ENCODE data around the gene NKX2-4. TPM values are rescaled to one million over a fixed set of nuclear protein-coding genes. Genes with fewer than 3 reads are reported as not detected.

Gene NKX2-4
- total and polyA plus RNA-seq, 2 donors (not counting 1 experiment from before 2014, with no cell fraction given): not detected

DNA sequence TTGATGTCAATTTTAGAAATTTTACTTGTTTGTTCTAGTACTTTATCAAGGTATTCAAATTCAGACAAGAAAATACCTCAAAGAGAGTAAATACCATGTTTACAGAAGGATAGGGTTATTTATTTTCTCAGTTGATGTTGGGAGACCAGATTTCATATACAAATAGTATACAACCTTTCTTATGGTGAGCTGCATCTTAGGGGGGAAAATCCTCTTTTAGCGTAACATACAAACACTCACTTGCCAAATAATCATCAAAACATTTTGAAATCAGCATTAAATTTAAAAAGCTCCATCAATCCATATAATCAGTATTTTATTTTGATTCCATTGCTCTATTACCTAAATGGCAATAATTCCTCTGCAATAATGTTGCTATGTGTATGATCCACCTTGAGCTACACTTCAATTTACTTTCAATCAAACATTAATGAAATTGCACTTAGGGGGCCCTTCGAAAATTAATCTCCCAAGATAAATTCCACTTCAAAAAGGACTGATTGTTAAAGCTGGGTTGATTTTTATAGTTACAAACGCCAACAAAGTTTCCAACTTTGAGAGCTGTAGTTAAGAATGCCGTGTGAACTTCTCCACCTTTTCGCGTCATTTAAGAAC is 2.2 kb downstream of the NKX2-4 start:
- no peaks in the 10 kb centered on the region for H3K9me3 Mint-ChIP-seq (ENCODE audit: insufficient read depth)
- H3K9me3 ChIP-seq (ENCODE audit: control extremely low read depth in 1 of 3, control insufficient read depth in 2 of 3, insufficient read depth in 1 of 3, low read length in 2 of 3): peaks cover 2 to 9% (median 8%) of the 10 kb centered on the region in 3 donors
- H3K4me1 Mint-ChIP-seq: peaks cover 21% of the 10 kb centered on the region
- peak overlapping the region; percentile 66 for H3K4me2 ChIP-seq (replicated peaks; ENCODE audit: low read depth, low read length, poor library complexity, severe bottlenecking)
- no peaks in the 10 kb centered on the region for H3K79me2 ChIP-seq (ENCODE audit: control insufficient read depth, insufficient read depth, low read length)
- peaks cover 12 to 30% of the 10 kb centered on the region in 2 donors for H3K4me1 ChIP-seq (ENCODE audit: control insufficient read depth in 2 of 2, insufficient read depth in 2 of 2, low read length in 2 of 2)
- ChIA-PET CTCF (interaction anchor here (1.3 kb wide), 1 partner anchor 159 kb away, joined by 3 read pairs; no protein-coding TSS in a partner anchor), POLR2A (no interaction called here)
- H3K27ac Mint-ChIP-seq: no peak overlapping the region
- H3K27ac ChIP-seq (ENCODE audit: low read length in 2 of 2): no peak overlapping the region
- H3K4me3 ChIP-seq (ENCODE audit: control extremely low read depth in 1 of 5, extremely low read depth in 1 of 5, insufficient read depth in 1 of 5, low read depth in 2 of 5, low read length in 4 of 5): no peak overlapping the region
- no peak for DNase-seq
- 38% methylated on average over 2 of the region's 6 CpGs for WGBS (ENCODE audit: insufficient coverage)
- H4K20me1 ChIP-seq (ENCODE audit: control insufficient read depth, insufficient read depth, low read length, poor library complexity, severe bottlenecking): no peaks in the 10 kb centered on the region
- TF ChIP-seq, protein P1, sequence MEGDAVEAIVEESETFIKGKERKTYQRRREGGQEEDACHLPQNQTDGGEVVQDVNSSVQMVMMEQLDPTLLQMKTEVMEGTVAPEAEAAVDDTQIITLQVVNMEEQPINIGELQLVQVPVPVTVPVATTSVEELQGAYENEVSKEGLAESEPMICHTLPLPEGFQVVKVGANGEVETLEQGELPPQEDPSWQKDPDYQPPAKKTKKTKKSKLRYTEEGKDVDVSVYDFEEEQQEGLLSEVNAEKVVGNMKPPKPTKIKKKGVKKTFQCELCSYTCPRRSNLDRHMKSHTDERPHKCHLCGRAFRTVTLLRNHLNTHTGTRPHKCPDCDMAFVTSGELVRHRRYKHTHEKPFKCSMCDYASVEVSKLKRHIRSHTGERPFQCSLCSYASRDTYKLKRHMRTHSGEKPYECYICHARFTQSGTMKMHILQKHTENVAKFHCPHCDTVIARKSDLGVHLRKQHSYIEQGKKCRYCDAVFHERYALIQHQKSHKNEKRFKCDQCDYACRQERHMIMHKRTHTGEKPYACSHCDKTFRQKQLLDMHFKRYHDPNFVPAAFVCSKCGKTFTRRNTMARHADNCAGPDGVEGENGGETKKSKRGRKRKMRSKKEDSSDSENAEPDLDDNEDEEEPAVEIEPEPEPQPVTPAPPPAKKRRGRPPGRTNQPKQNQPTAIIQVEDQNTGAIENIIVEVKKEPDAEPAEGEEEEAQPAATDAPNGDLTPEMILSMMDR (IDR thresholded peaks at IDR 0.05): no peak
- peak; percentile 86 for TF ChIP-seq EZH2 (IDR thresholded peaks at IDR 0.05; ENCODE audit: borderline replicate concordance, insufficient read depth, low read depth, low read length, poor library complexity, severe bottlenecking)
- H3K27me3 ChIP-seq (replicated peaks in 1 of 4; ENCODE audit: control extremely low read depth in 1 of 4, control insufficient read depth in 3 of 4, insufficient read depth in 4 of 4, low read length in 3 of 4): peaks cover 6 to 64% (median 47%) of the 10 kb centered on the region in 4 experiments
- ATAC-seq (ENCODE audit: low read depth): no peak
- H3K36me3 ChIP-seq (replicated peaks in 1 of 2; ENCODE audit: control extremely low read depth in 1 of 2, control insufficient read depth in 1 of 2, extremely low read depth in 1 of 2, insufficient read depth in 2 of 2, low read length in 1 of 2): peaks cover under 1 to 3% of the 10 kb centered on the region in 2 experiments
- H2AFZ ChIP-seq (ENCODE audit: insufficient read depth, low read depth, low read length, poor library complexity, severe bottlenecking): no peak overlapping the region
- no peak overlapping the region for H3K9ac ChIP-seq (ENCODE audit: low read length)
- peaks cover 56% of the 10 kb centered on the region for H3K27me3 Mint-ChIP-seq
- peak overlapping the region; percentile 63 for H3K4me3 Mint-ChIP-seq
- intact Hi-C loops (cut with micrococcal nuclease): loop anchor here (5.0 to 10.0 kb wide), 2 partner anchors 90 to 112 kb away; partner anchors contain the start of gene XRN2

DNA sequence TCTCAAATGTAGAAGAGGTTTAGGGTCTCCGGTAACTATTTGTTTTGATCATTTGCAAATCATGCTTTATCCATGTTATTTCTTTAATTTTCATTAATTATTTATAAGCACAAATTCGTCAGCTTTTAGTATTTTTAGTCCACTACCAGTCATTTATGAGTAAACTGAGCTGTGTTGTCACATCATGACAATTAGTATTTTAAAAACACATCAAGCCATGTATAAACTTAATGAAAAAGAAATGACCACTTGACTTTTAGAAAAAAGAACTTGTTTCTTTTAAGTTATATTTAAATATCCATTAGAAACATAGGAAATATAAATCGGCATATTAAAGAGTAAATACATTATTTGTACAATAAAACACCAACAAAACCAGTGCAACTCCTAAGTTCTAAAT is 2.8 kb downstream of the NKX2-4 start:
- Histone ChIP-seq H3K9ac (ENCODE audit: low read length) (no peak overlapping the region), H3K36me3 (replicated peaks in 1 of 2; ENCODE audit: control extremely low read depth in 1 of 2, control insufficient read depth in 1 of 2, extremely low read depth in 1 of 2, insufficient read depth in 2 of 2, low read length in 1 of 2) (peaks cover 2 to 5% of the 10 kb centered on the region in 2 experiments), H3K4me2 (replicated peaks; ENCODE audit: low read depth, low read length, poor library complexity, severe bottlenecking) (no peak overlapping the region), H3K27ac (ENCODE audit: low read length in 2 of 2) (no peak overlapping the region), H3K9me3 (ENCODE audit: control extremely low read depth in 1 of 3, control insufficient read depth in 2 of 3, insufficient read depth in 1 of 3, low read length in 2 of 3) (peaks cover 2 to 9% (median 8%) of the 10 kb centered on the region in 3 donors), H2AFZ (ENCODE audit: insufficient read depth, low read depth, low read length, poor library complexity, severe bottlenecking) (no peak overlapping the region), H3K4me3 (ENCODE audit: control extremely low read depth in 1 of 5, extremely low read depth in 1 of 5, insufficient read depth in 1 of 5, low read depth in 2 of 5, low read length in 4 of 5) (no peak overlapping the region), H3K79me2 (ENCODE audit: control insufficient read depth, insufficient read depth, low read length) (no peaks in the 10 kb centered on the region), H4K20me1 (ENCODE audit: control insufficient read depth, insufficient read depth, low read length, poor library complexity, severe bottlenecking) (no peaks in the 10 kb centered on the region), H3K4me1 (ENCODE audit: control insufficient read depth in 2 of 2, insufficient read depth in 2 of 2, low read length in 2 of 2) (peaks cover 12 to 30% of the 10 kb centered on the region in 2 donors), H3K27me3 (replicated peaks in 1 of 4; ENCODE audit: control extremely low read depth in 1 of 4, control insufficient read depth in 3 of 4, insufficient read depth in 4 of 4, low read length in 3 of 4) (peaks cover 6 to 59% (median 43%) of the 10 kb centered on the region in 4 experiments)
- Mint-ChIP-seq H3K4me3 (no peak overlapping the region), H3K27ac (no peak overlapping the region), H3K9me3 (ENCODE audit: insufficient read depth) (no peaks in the 10 kb centered on the region), H3K27me3 (peaks cover 52% of the 10 kb centered on the region), H3K4me1 (peaks cover 21% of the 10 kb centered on the region)
- ATAC-seq (ENCODE audit: low read depth) (no peak), DNase-seq (no peak)
- no CpG with 5 or more reads among the region's 3 CpGs for WGBS (ENCODE audit: insufficient coverage)
- ChIA-PET POLR2A (no interaction called here), CTCF (no interaction called here)
- TF ChIP-seq EZH2 (IDR thresholded peaks at IDR 0.05; ENCODE audit: borderline replicate concordance, insufficient read depth, low read depth, low read length, poor library complexity, severe bottlenecking): no peak
- TF ChIP-seq, protein P1 (IDR thresholded peaks at IDR 0.05): no peak
- intact Hi-C loops (cut with micrococcal nuclease): loop anchor here (5.0 to 10.0 kb wide), 2 partner anchors 90 to 292 kb away; partner anchors contain the start of gene XRN2
